Smooth muscle cell (in vitro differentiated cells): ENCODE results near the gene ZNF263. TPM values are rescaled to one million over a fixed set of nuclear protein-coding genes. Genes with fewer than 3 reads are reported as not detected.

Experiments
- DNase-seq: peaks from one replicate; lab custom pipeline; 2025; ENCODE audit not compliant: unreplicated experiment; lab: John Stamatoyannopoulos, UW
- H2AFZ ChIP-seq: fragments of 200-600 bp; sonication (generic); 2 replicates; pipeline ENCODE4 v1.6.0; 2016; ENCODE audit warnings: antibody characterized with exemption, low read depth, mild to moderate bottlenecking
- H3F3A ChIP-seq: fragments of 200-600 bp; sonication (generic); 2 replicates; pipeline ENCODE4 v1.6.0; 2017; ENCODE audit warnings: antibody characterized with exemption, low read depth
- H3K27ac ChIP-seq: fragments of 200-600 bp; sonication (generic); 2 replicates; pipeline ENCODE4 v1.5.1; 2016; ENCODE audit warnings: low read depth, mild to moderate bottlenecking
- H3K27me3 ChIP-seq: fragments of 200-600 bp; sonication (generic); 2 replicates; pipeline ENCODE4 v1.6.1; 2016; ENCODE audit warnings: low read depth, mild to moderate bottlenecking
- H3K36me3 ChIP-seq: fragments of 200-600 bp; sonication (generic); 2 replicates; pipeline ENCODE4 v1.5.1; 2016; ENCODE audit warnings: low read depth
- H3K4me1 ChIP-seq: fragments of 200-600 bp; sonication (generic); 2 replicates; pipeline ENCODE4 v1.5.1; 2016; ENCODE audit warnings: low read depth
- H3K4me2 ChIP-seq: fragments of 200-600 bp; sonication (generic); 2 replicates; pipeline ENCODE4 v1.6.0; 2016; ENCODE audit warnings: mild to moderate bottlenecking
- H3K4me3 ChIP-seq: fragments of 200-600 bp; sonication (generic); 2 replicates; pipeline ENCODE4 v1.5.1; 2016; ENCODE audit warnings: mild to moderate bottlenecking
- H3K79me2 ChIP-seq: fragments of 200-600 bp; sonication (generic); 2 replicates; pipeline ENCODE4 v1.6.0; 2016; ENCODE audit warnings: low read depth, mild to moderate bottlenecking
- H3K9ac ChIP-seq: fragments of 200-600 bp; sonication (generic); 2 replicates; pipeline ENCODE4 v1.6.0; 2016; ENCODE audit warnings: low read depth
- H3K9me3 ChIP-seq: fragments of 200-600 bp; sonication (generic); replicated peaks from 2 replicates; pipeline ENCODE4 v1.5.1; 2016; ENCODE audit warnings: low read depth
- H4K20me1 ChIP-seq: fragments of 200-600 bp; sonication (generic); 2 replicates; pipeline ENCODE4 v1.6.0; 2016; ENCODE audit warnings: low read depth
- WGBS: methylation state at CpG from one replicate; pipeline ENCODE4 v1.1.7; 2016; ENCODE audit warnings: low lambda C conversion rate; 5-methylcytosine and 5-hydroxymethylcytosine counted together
- polyA plus RNA-seq: library from polyadenylated mRNA; unstranded; fragments of >200 nt; fragmentation: Nextera tagmentation; extraction: Ambion mirVana; gene quantifications from 2 replicates; pipeline ENCODE4 v1.2.1, GENCODE V29; 2016
- total RNA-seq: library from RNA; depleted of rRNA; stranded (reverse); fragments of >200 nt; gene quantifications from 2 replicates; pipeline ENCODE4 v1.2.3, GENCODE V29; 2014
- TF ChIP-seq, protein P1 (sequence below): fragments of 200-600 bp; sonication (generic); IDR thresholded peaks from 2 replicates; pipeline ENCODE4 v1.5.1; 2017; ENCODE audit warnings: borderline replicate concordance, mild to moderate bottlenecking, antibody characterized with exemption; ENCODE audit not compliant: insufficient read depth, poor library complexity, severe bottlenecking

ZNF263 gene
- total and polyA plus RNA-seq, 2 experiments from 2014 or later, result 17.6 to 29.0 TPM

DNA sequence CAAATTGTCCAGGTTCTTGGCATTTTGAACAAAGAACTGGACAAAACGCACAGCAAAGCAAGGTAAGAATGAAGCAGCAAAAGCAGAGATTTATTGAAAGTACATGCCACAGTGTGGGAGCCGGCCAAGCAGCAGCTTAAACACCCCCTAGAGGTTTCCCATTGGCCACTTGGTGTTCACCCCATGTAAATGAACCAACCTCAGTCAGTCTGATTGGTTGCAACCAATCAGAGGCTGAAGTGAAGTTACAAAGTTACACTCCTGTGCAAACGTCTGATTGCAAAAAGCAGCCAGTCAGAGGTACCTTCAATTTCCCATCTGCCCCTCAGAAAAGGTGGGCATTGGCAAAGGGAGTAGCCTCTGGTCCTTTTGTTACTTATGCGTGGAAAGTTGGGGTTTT, 8.8 kb upstream of the ZNF263 start:
- no peaks in the 10 kb centered on the region for H3K79me2 ChIP-seq
- H3K4me2 ChIP-seq, result no peak overlapping the region
- H3F3A ChIP-seq, result no peaks in the 10 kb centered on the region
- no peak for DNase-seq
- H4K20me1 ChIP-seq, result no peaks in the 10 kb centered on the region
- H3K9ac ChIP-seq, result no peak overlapping the region
- TF ChIP-seq, protein P1, sequence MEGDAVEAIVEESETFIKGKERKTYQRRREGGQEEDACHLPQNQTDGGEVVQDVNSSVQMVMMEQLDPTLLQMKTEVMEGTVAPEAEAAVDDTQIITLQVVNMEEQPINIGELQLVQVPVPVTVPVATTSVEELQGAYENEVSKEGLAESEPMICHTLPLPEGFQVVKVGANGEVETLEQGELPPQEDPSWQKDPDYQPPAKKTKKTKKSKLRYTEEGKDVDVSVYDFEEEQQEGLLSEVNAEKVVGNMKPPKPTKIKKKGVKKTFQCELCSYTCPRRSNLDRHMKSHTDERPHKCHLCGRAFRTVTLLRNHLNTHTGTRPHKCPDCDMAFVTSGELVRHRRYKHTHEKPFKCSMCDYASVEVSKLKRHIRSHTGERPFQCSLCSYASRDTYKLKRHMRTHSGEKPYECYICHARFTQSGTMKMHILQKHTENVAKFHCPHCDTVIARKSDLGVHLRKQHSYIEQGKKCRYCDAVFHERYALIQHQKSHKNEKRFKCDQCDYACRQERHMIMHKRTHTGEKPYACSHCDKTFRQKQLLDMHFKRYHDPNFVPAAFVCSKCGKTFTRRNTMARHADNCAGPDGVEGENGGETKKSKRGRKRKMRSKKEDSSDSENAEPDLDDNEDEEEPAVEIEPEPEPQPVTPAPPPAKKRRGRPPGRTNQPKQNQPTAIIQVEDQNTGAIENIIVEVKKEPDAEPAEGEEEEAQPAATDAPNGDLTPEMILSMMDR, result no peak
- H3K27me3 ChIP-seq, result peaks cover 16% of the 10 kb centered on the region
- no peaks in the 10 kb centered on the region for H3K36me3 ChIP-seq
- no peaks in the 10 kb centered on the region for H3K4me1 ChIP-seq
- 67% methylated on average over 4 of the region's 4 CpGs for WGBS
- H3K27ac ChIP-seq, result no peak overlapping the region
- no peak overlapping the region for H2AFZ ChIP-seq
- no peak overlapping the region for H3K4me3 ChIP-seq
- no peaks in the 10 kb centered on the region for H3K9me3 ChIP-seq

DNA sequence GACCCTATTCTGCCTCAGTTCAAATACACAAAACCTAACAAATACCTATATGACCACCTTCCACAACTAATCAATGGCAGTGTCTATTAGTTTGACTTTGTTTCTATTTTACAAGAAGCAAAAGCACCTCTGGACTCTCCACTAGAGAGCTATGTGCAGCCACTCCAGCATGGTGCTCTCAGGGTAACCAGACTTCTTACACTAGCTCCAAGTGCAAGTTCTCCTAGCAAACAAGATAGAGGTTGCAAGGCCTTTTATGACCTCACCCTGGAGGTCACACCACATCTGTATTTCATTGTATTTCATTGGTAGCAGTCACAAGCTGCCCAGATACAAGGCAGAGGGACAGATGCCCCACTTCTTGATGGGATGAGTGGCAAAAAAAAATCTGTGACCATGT, 8.3 kb upstream of the ZNF263 start:
- no peak overlapping the region for H3K9ac ChIP-seq
- H3K4me1 ChIP-seq, result no peaks in the 10 kb centered on the region
- no peak overlapping the region for H3K4me2 ChIP-seq
- peaks cover 16% of the 10 kb centered on the region for H3K27me3 ChIP-seq
- H2AFZ ChIP-seq, result no peak overlapping the region
- no peaks in the 10 kb centered on the region for H3K36me3 ChIP-seq
- no peak overlapping the region for H3K4me3 ChIP-seq
- no peaks in the 10 kb centered on the region for H3K9me3 ChIP-seq
- no peaks in the 10 kb centered on the region for H4K20me1 ChIP-seq
- H3K79me2 ChIP-seq, result no peaks in the 10 kb centered on the region
- TF ChIP-seq, protein P1, result no peak
- no peak for DNase-seq
- H3K27ac ChIP-seq, result no peak overlapping the region
- H3F3A ChIP-seq, result no peaks in the 10 kb centered on the region

DNA sequence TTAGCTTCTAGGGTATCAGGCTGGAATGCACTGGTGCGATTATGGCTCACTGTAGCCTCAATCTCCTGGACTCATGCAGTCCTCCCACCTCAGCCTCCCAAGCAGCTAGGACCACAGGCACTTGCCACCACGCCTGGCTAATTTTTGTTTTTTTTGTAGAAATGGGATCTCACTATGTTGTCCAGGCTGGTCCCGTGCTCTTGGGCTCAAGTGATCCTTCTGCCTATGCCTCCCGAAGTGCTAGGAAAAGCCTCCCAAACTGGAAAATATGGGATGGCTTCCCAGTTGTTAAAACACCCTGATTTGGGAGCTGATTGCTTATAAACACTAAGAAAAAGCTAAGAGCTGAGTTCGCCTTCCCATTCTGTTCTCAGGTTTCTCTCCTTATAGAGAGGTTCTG, 6.6 kb upstream of the ZNF263 start:
- no peaks in the 10 kb centered on the region for H3F3A ChIP-seq
- DNase-seq, result no peak
- TF ChIP-seq, protein P1, result no peak
- no peaks in the 10 kb centered on the region for H3K79me2 ChIP-seq
- no peak overlapping the region for H3K4me2 ChIP-seq
- 89% methylated on average over 5 of the region's 5 CpGs for WGBS
- H3K9me3 ChIP-seq, result no peaks in the 10 kb centered on the region
- H3K27me3 ChIP-seq, result peaks cover 16% of the 10 kb centered on the region
- no peak overlapping the region for H3K4me3 ChIP-seq
- no peak overlapping the region for H2AFZ ChIP-seq
- H3K27ac ChIP-seq, result no peak overlapping the region
- no peaks in the 10 kb centered on the region for H3K4me1 ChIP-seq
- no peaks in the 10 kb centered on the region for H3K36me3 ChIP-seq
- H3K9ac ChIP-seq, result no peak overlapping the region
- no peaks in the 10 kb centered on the region for H4K20me1 ChIP-seq

DNA sequence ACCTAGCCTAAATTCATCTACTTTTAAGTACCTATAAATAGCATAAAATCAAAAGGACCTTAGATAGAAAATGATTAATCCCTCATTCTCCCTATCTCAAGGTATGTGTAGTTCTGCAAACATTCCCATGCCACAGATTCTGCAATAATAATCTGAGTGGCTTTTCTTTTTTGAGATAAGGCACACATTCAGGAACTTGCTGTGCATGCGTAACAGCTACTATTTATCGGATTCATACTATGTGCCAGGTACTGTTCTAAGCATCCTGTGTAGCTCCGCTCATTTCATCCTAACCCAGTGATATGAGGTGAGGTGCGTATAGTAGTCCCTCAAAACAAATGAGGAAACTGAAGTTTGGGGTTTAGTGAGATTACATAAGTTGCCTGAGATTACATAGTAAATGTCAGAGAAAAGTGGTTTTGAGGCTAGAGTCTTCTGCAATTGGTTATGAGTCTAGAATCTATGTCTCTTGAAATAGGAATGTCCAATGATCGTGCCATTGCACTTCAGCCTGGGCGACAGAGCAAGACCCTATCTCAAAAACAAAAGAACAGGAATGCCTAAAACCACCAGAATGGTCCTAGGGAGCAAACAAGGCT, 2.0 kb upstream of the ZNF263 start:
- H3K27me3 ChIP-seq, result peaks cover 14% of the 10 kb centered on the region
- no peak overlapping the region for H3K4me3 ChIP-seq
- H3K79me2 ChIP-seq, result peaks cover 27% of the 10 kb centered on the region
- no peak overlapping the region for H2AFZ ChIP-seq
- H3K4me2 ChIP-seq, result no peak overlapping the region
- H3K9me3 ChIP-seq, result no peaks in the 10 kb centered on the region
- peaks cover 11% of the 10 kb centered on the region for H4K20me1 ChIP-seq
- H3K27ac ChIP-seq, result no peak overlapping the region
- no peak overlapping the region for H3K9ac ChIP-seq
- TF ChIP-seq, protein P1, result no peak
- peaks cover 14% of the 10 kb centered on the region for H3K4me1 ChIP-seq
- peaks cover 8% of the 10 kb centered on the region for H3K36me3 ChIP-seq
- 99% methylated on average over 6 of the region's 6 CpGs for WGBS
- DNase-seq, result no peak
- no peaks in the 10 kb centered on the region for H3F3A ChIP-seq
